T-helper 1 cell treated with Interleukin-12 subunit alpha and Interleukin-12 subunit beta and Interleukin-4 antibody, amounts not matched to agents 30 ng/mL and 1 ng/mL, for 36 hours (primary cell): Measurements from ENCODE around the gene LMNA. TPM values are rescaled to one million over a fixed set of nuclear protein-coding genes. Genes with fewer than 3 reads are reported as not detected.
"Not testable (repeated sequence)": the region's sequence is repeated elsewhere in the genome, so short reads cannot be mapped to it uniquely, and the experiment has no call there.

ENCODE experiments used
- intact Hi-C: fragments of 100-400 bp; cut with micrococcal nuclease; formaldehyde crosslinking; loops from one replicate; pipeline ENCODE4 v1.15.1; 2024
- total RNA-seq: library from RNA; stranded (reverse); gene quantifications from 2 replicates; pipeline ENCODE4 v1.2.3, GENCODE V29; 2022

Gene LMNA
- total RNA-seq, 1 donor from 2014 or later = 32.7 TPM

GRCh38 chr1:156157506-156157905 lies 43.0 kb downstream of the LMNA start:
- intact Hi-C loops = no loop called here

DNA sequence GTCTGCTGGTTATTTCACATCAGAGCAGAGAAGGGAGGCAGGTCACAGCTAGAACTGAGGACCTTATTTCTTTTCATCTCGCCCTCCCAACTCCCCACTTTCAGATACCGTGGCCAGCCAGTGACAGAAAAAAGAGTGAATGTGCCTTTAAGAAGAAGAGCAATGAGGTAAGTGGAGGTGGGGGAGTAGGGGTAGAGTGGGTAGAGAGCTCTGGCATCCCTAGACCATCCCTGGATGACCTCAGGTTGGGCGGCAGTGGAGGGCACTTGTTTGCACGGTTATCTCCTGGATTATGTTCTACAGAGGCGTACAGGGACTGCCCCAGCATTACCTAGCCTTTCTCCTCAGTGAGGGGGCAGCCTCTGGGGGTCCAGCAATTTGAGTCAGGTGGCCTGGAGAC lies 43.5 kb downstream of the LMNA start:
- intact Hi-C loops = no loop called here

- intact Hi-C loops = loop anchor here (2.0 kb wide), 1 partner anchor 53 kb away; the partner anchor contains the start of gene PMF1
Observed at GRCh38 chr1:156160000-156160742, 45.7 kb downstream of the LMNA start.

DNA sequence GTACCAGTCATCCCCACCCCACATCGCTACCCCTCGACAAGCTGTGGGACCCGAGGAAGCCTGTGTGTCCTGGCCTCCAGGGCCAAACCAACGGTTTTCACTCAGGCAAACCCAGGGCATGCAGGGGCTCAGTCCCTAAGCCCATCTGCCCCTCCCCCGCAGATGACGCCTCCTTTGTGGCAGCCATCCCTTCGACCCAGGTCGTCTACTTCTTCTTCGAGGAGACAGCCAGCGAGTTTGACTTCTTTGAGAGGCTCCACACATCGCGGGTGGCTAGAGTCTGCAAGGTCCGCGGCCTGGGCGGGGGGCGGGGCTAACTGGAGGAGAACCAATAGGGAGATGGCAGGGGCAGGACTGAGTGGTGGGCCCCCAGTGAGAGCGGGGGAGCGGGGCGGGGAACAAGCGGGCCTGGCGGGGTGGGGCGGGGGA lies 46.2 kb downstream of the LMNA start:
- intact Hi-C loops = loop anchor here (1.0 to 2.0 kb wide), 2 partner anchors 33 to 52 kb away; partner anchors contain the start of gene PMF1

- intact Hi-C loops = no loop called here
Observed at GRCh38 chr1:156162430-156163037, 48.0 kb downstream of the LMNA start.

- intact Hi-C loops = no loop called here
Observed at GRCh38 chr1:156163712-156164111, 49.2 kb downstream of the LMNA start.

DNA sequence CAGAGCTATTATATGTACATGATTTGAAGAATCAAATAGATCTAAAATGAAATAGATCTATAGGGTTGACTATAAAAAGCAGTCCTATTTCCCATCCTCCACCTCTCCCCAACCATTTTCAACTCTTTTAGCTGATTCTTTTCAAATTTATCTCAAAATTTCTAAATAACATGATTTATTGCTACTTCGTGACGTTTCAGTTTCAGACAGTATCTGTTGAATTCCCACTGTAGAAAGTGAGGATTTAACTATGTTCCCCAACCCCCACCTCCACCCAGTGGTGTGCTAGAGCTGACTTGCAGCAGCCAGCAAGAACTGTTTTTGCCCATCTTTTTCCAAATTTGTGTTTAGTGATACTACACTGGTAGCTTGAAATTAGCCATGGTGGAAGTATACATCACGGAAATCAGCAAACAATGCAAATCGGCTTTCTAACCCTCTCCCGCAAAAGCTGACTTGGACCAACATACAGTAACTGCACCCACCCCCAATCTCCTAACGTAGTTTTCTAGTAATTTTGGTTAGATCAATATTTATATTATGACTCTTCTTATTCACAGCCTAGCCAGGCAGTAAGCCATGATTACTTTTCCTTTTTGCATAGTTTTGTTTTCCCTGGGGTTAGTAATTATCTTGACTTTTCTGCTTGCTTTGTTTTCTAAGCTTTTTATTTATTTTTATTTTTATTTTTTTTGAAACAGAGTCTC lies 49.8 kb downstream of the LMNA start:
- intact Hi-C loops = no loop called here

DNA sequence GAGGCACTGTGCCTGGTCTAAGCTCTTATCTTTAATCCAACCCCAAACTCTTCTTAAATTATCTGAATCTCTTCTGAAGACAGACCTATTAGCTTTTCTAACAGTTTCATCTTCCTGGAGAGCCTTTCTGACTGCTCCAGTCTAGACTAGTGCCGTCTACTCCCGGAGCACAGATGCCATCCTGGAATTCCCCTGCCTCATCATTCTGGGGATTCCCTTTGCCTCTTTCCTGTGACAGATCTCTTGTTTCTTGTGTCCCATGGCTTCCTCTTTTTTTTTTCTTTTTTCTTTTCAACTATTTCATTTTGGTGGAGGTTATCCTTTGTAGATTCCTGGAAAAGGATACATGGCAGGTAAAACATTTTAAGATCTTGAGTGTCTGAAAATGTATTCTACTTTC lies 50.6 kb downstream of the LMNA start:
- intact Hi-C loops = no loop called here

DNA sequence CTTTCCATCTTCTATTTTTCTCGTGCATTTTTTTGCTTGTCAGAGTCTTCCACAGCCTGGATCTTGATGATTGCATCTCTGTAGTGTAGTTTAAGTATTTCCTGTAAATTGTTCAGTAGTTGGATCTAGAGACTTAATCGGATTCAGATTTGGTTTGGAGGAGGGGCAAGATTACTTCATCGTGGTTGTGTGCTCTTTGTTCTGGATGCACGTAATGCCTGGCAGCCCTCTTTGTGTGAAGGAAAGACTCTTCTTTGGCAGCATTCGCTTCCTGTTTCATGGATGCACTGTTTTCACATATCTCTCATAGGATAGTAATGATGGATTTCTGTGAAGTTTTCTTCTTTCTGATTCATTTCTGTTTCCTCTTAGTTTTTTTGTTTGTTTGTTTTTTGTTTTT lies 53.0 kb downstream of the LMNA start:
- intact Hi-C loops = no loop called here

DNA sequence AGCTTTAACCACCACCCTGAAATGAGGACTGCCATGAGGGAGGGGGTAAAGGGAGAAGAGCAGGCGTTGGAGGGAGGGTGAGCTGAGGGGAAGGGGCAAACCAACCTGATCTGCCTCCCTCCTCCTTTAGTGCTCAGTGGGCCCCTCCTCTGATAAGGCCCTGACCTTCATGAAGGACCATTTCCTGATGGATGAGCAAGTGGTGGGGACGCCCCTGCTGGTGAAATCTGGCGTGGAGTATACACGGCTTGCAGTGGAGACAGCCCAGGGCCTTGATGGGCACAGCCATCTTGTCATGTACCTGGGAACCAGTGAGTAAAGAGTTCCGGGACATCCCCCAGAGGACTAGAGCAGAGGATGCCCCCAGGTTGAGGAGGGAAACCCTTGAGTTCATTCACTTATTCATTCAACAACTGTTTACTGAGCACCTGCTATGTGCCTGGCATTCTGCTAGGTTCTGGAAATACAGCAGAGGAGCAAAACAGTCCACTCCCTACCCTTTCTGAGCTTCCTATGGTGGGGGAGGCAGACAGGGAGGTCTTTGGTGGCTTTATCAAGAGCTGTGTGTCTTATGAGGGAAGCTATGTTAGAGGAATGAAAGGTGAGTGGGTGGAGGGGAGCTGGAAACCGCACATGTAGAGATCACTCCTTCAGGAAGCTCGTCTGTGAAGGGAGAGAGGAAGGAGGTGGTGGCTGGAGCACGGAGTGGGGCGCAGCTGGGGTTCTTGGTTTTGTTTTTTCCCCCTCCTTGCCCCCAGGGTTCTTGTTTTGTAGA lies 58.4 kb downstream of the LMNA start:
- intact Hi-C loops = no loop called here

DNA sequence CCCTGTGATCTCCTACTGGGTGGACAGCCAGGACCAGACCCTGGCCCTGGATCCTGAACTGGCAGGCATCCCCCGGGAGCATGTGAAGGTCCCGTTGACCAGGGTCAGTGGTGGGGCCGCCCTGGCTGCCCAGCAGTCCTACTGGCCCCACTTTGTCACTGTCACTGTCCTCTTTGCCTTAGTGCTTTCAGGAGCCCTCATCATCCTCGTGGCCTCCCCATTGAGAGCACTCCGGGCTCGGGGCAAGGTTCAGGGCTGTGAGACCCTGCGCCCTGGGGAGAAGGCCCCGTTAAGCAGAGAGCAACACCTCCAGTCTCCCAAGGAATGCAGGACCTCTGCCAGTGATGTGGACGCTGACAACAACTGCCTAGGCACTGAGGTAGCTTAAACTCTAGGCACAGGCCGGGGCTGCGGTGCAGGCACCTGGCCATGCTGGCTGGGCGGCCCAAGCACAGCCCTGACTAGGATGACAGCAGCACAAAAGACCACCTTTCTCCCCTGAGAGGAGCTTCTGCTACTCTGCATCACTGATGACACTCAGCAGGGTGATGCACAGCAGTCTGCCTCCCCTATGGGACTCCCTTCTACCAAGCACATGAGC lies 62.2 kb downstream of the LMNA start:
- intact Hi-C loops = no loop called here

GRCh38 chr1:156177919-156178654 lies 63.6 kb downstream of the LMNA start:
- intact Hi-C loops = no loop called here

DNA sequence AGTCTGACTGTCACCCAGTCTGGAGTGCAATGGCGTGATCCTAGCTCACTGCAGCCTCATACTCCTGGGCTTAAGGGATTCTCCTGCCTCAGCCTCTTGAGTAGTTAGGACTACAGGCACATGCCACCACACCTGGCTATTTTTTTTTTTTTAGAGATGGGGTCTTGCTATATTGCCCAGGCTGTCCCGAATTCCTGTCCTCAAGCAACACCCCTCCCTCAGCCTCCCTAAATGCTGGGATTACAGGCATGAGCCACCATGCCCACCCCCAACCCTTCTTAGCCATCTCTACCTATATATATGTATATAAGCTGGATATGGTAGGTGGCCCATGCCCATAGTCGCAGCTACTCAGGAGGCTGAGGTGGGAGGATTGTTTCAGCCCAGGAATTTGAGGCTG lies 66.0 kb downstream of the LMNA start:
- intact Hi-C loops = no loop called here

GRCh38 chr1:156181391-156181924 lies 66.9 kb downstream of the LMNA start:
- intact Hi-C loops = not testable (repeated sequence)

- intact Hi-C loops = not testable (repeated sequence)
Observed at GRCh38 chr1:156182010-156182779, 67.7 kb downstream of the LMNA start.

GRCh38 chr1:156186347-156187177 lies 72.1 kb downstream of the LMNA start:
- intact Hi-C loops = not testable (repeated sequence)
